ENCODE results near the gene SV2B.
A peak's percentile ranks its signal among the peaks of the same experiment; 100 is the strongest.
"Not testable (repeated sequence)": the region's sequence is repeated elsewhere in the genome, so short reads cannot be mapped to it uniquely, and the experiment has no call there.

Gene SV2B

GRCh38 chr15:91320101-91320500 lies 220.0 kb downstream of the SV2B start:
- DNase-seq, result no peak

GRCh38 chr15:91329914-91330313 lies 229.9 kb downstream of the SV2B start:
- no peak for DNase-seq

DNA sequence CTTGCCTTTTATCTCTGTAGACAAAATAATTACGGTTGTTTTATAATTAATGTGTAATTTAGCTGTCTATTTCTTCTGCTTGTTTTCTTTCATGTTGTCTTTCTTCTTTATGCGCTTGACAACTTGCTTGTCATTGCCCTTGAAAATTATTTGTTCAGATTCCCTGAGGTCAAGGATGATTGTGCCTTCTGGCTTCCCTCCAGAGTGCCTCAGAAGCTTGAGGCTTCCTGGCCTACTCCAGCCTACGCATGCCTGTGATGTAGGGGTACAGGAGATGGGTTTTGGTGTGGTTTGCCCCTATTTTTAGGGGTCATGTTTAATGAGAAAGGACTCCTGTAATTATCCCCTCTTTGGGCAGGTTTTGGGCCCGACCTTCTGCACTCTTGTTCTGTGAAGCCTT lies 231.5 kb downstream of the SV2B start:
- DNase-seq, result no peak

DNA sequence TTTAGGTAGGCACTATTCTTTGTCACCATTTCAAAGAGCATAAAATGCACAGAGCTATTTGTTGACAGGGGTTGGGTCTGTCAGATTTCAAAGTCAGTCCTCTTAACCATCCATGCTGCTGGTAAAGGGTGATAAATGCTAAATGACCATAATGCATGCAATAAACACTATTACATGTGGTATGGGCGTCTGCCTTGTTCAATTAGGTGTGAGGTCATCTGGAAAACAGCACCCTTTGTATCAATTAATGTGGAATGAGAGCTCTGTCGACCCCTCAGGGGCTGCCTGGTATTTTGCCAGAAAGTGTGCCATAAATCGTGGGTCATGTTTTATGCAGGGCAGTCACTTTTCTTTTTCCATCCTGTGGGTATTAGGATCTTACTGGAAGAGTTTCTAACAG lies 235.6 kb downstream of the SV2B start:
- DNase-seq, result no peak

- DNase-seq, result no peak
Observed at GRCh38 chr15:91336687-91337086, 236.6 kb downstream of the SV2B start.

DNA sequence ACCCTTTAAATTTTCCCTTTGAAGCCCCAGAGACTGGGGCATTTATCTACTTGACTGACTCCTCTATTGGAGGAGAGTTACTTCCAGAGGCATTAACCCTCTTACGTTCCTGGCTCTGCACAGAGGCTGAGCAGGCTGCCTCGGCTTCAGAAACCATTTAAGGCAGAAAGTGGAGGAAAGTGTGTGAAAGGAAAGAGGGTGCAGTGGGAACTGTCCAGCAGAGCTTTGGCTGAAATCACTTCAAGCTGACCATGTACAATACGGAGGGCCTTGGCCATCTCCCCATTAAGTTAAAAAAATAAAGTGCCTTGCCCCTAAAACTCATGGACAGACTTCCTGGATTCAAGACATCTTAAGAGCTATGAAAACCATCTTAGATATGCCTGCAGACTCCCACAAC lies 238.7 kb downstream of the SV2B start:
- no peak for DNase-seq

DNA sequence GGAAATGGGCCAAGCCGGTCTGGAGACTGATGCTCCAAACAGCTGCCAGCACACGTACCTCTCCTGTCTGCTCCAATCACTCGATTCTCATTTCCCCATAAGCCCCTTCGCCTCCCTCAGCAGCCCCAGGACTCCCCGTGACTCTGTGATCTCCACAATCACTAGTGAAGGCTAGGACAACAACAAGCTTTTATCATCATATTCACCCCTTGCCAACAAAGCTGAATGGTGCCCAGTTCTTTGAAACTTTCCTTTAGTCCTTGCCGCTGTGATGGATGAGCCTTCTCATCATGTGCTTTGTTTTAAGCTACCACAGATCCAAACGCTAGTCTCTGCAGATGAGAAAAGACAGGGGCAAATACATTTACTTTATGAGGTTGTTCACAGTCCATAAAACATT lies 242.0 kb downstream of the SV2B start:
- DNase-seq, result no peak

GRCh38 chr15:91344912-91345311 lies 244.9 kb downstream of the SV2B start:
- not testable (repeated sequence) for DNase-seq

DNA sequence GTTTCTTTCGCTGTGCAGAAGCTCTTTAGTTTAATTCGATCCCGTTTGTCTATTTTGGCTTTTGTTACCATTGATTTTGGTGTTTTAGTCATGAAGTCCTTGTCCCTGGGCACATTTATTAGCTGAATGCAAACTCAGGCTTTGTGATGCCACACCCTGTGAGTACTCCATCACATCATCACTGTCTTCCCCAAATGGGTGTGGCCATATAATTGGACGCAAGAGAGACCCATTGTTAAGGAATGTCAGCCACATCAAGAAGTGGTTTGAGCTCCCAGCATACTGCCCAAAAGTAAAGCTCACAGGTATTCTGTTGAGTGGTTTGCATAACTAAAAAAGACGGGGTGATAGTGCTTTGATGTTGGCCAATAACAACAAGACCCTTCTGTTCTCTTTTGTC lies 245.7 kb downstream of the SV2B start:
- no peak for DNase-seq

DNA sequence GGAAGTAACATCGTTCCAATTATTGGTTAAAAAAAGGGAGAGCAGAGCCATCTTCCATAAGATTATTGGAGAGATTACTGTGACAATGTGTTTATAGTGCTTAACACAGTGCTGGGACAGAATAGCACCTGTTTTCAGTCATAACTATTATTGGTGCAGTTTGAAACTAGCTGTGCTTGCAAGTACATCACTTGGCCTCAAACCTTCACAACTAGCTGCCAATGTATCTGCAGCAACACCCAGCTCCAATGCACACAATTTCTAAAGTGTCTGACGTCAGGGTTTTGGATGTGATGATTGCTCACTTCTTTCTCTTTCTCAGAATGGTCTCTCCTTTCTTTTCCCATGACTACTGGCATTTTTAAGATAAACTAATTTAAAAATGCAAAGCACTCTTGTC lies 246.2 kb downstream of the SV2B start:
- no peak for DNase-seq

- DNase-seq, result peak; percentile 2
Observed at GRCh38 chr15:91348752-91349500, 248.9 kb downstream of the SV2B start.
